ENCODE results near the gene ACACB.

DNA sequence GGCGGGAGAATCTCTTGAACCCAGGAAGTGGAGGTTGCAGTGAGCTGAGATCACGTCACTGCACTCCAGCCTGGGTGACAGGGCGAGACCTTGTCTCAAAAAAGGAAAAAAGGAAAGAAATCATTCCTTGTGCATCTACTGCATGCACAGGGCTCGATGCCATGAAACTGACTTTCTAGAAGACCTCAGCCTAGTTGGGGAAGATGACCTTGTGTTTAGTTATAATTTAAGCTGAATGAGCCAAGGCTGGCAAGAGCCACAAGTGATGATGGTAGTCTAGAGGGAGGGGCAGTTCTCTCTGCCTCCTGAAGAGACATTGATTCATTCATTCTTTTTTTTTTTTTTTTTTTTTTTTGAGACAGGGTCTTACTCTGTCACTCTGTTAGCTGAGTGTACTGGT, 24.2 kb downstream of the ACACB start:
- TF ChIP-seq EZH2phosphoT487 (IDR thresholded peaks at IDR 0.05; ENCODE audit: borderline replicate concordance, low read length): no peak
- TF ChIP-seq CTCF (conservative IDR thresholded peaks at IDR 0.05; ENCODE audit: low read depth, low read length): no peak
- TF ChIP-seq EZH2 (IDR thresholded peaks at IDR 0.05; ENCODE audit: low read length, unreplicated experiment): no peak
